ENCODE measurements around the gene OAS1.

- TF ChIP-seq CTCF (conservative IDR thresholded peaks at IDR 0.05; ENCODE audit: low read depth, low read length) (no peak), EZH2 (IDR thresholded peaks at IDR 0.05; ENCODE audit: low read length, unreplicated experiment) (no peak), EZH2phosphoT487 (IDR thresholded peaks at IDR 0.05; ENCODE audit: borderline replicate concordance, low read length) (no peak)
Observed at GRCh38 chr12:112859291-112859690, 47.5 kb upstream of the OAS1 start.

Data from PC-3 (cell line).